Activated CD4-positive, alpha-beta memory T cell treated with anti-CD3 and anti-CD28 coated beads for 36 hours (primary cell): ENCODE results near the gene SNX19. TPM values are rescaled to one million over a fixed set of nuclear protein-coding genes. Genes with fewer than 3 reads are reported as not detected.

Source experiments
- CTCF ChIA-PET: fragments of 350-600 bp; sonication (Branson Sonifier 250); formaldehyde crosslinking; loops from one replicate; lab custom pipeline; 2021; ENCODE audit warnings: antibody characterized with exemption, inconsistent platforms; lab: Charles Lee
- POLR2A ChIA-PET: fragments of 350-600 bp; sonication (Branson Sonifier 250); formaldehyde crosslinking; loops from one replicate; lab custom pipeline; 2021; ENCODE audit warnings: antibody characterized with exemption; lab: Charles Lee
- DNase-seq: peaks from one replicate; pipeline ENCODE4 v3.0.0-alpha.2; 2020
- H3K27ac Mint-ChIP-seq: one replicate; pipeline ENCODE4 v1.8.0; 2021; ENCODE audit warnings: mixed read lengths
- H3K27me3 Mint-ChIP-seq: one replicate; pipeline ENCODE4 v1.8.0; 2021; ENCODE audit warnings: mixed read lengths
- H3K36me3 Mint-ChIP-seq: one replicate; pipeline ENCODE4 v1.8.0; 2021; ENCODE audit warnings: mixed read lengths
- H3K4me1 Mint-ChIP-seq: one replicate; pipeline ENCODE4 v1.8.0; 2021; ENCODE audit warnings: low read depth, mixed read lengths
- H3K4me3 Mint-ChIP-seq: one replicate; pipeline ENCODE4 v1.8.0; 2021; ENCODE audit warnings: mild to moderate bottlenecking, mixed read lengths
- H3K9me3 Mint-ChIP-seq: one replicate; pipeline ENCODE4 v1.8.0; 2021; ENCODE audit warnings: mixed read lengths
- intact Hi-C: fragments of 100-400 bp; cut with micrococcal nuclease; formaldehyde crosslinking; loops from one replicate; pipeline ENCODE4 v1.15.1; 2023
- total RNA-seq, 2 experiments: library from RNA; stranded (reverse); gene quantifications; one replicate each; pipeline ENCODE4 v1.2.3, GENCODE V29; 2021

Gene SNX19
- total RNA-seq, 2 experiments from 2014 or later = 26.0 to 27.0 TPM

DNA sequence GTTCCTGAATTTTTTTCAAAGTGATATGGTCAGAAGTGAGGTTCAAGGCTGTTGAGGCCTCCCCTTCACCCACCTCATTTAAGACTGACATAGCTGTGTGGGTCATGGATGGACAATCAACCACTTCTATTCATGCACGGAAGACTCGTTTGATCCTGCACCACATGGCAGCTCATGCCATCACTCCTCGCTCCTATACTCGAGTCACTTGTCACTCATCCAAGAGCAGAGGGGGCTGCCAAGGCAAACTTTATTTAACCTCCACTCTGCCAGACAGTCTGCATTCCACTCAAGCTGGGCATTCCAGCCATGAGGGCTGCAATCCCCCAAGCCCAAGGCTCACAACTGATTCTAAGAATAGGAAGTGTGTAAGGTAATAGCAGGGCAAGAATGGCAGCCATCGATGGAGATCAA is 34.1 kb downstream of the SNX19 start:
- Mint-ChIP-seq H3K4me1 (peaks cover 17% of the 10 kb centered on the region), H3K27me3 (no peaks in the 10 kb centered on the region), H3K36me3 (peaks cover 32% of the 10 kb centered on the region), H3K27ac (no peak overlapping the region), H3K4me3 (no peak overlapping the region), H3K9me3 (no peaks in the 10 kb centered on the region)
- intact Hi-C loops = loop anchor here (1.0 kb wide), 1 partner anchor 8 kb away; no protein-coding TSS in a partner anchor
- POLR2A ChIA-PET = interaction anchor here (1.0 kb wide), 1 partner anchor 34 kb away, joined by 4 read pairs; the partner anchor contains the start of gene SNX19
- no peak for DNase-seq
- CTCF ChIA-PET = interaction anchor here (1.0 to 1.9 kb wide), 7 partner anchors 12 to 448 kb away, joined by 3 to 15 read pairs (median 4); partner anchors contain the start of gene SNX19

DNA sequence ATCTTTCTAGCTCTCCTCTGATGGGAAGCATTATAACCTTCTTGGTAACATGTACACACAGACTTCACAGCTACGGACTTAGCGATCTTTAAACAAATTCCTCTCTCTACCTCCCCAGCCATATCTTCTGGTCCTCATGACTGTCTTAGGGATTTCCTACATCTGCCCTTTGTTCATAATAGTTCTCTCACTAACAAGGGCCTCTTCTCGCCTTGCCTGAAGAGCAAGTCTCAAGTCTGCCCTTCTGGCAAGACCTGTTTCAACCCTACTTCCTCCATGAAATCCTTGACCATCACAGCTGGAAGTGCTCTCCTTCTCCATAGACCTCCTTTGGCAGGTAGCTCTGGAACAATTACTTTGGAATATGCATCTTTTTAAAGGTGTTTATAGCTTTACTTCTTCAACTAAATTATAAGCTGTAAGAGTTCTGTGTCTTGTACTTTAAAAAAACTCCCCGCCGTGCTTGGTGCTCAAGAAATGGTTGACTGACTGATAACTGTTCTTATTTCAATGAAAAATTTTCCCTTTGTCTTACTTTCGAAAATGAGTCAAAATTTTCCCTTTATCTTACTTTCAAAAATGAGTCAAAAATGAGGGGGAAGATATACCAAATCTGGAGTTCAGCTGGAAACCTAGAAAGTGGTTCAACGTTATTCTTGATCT is 34.7 kb downstream of the SNX19 start:
- Mint-ChIP-seq H3K9me3 (no peaks in the 10 kb centered on the region), H3K36me3 (peaks cover 36% of the 10 kb centered on the region), H3K27me3 (no peaks in the 10 kb centered on the region), H3K4me1 (peaks cover 17% of the 10 kb centered on the region), H3K27ac (peak overlapping the region; percentile 11), H3K4me3 (no peak overlapping the region)
- intact Hi-C loops = loop anchor here (1.0 kb wide), 1 partner anchor 9 kb away; no protein-coding TSS in a partner anchor
- ChIA-PET CTCF (interaction anchor here (1.0 to 1.9 kb wide), 8 partner anchors 13 to 450 kb away, joined by 3 to 15 read pairs (median 4); partner anchors contain the start of gene SNX19), POLR2A (interaction anchor here (1.0 kb wide), 1 partner anchor 35 kb away, joined by 4 read pairs; the partner anchor contains the start of gene SNX19)
- DNase-seq = no peak

DNA sequence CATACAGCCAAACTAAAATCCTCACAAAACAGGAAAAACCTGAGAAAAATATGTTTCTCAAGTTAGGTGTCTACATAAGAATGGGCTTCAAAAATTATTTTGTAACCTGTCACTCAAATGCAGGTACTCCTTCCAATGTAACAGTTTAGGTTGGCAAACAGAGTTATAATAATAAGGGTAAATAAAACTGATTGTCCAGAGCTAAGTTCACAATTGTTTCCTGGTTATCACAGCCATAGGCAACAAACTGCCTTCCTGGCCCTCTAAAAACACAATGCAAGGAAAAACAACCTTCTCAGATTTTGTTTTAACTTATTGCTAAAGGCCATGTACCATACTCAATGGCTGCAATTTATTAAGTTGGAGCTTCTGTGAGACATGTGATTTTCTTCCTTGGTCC is 36.4 kb downstream of the SNX19 start:
- Mint-ChIP-seq H3K9me3 (no peaks in the 10 kb centered on the region), H3K27me3 (no peaks in the 10 kb centered on the region), H3K4me1 (peaks cover 17% of the 10 kb centered on the region), H3K36me3 (peaks cover 44% of the 10 kb centered on the region), H3K4me3 (no peak overlapping the region), H3K27ac (no peak overlapping the region)
- intact Hi-C loops = no loop called here
- ChIA-PET POLR2A (no interaction called here), CTCF (interaction anchor here (1.4 to 3.6 kb wide), 2 partner anchors 18 to 449 kb away, joined by 4 to 27 read pairs; no protein-coding TSS in a partner anchor)
- no peak for DNase-seq

DNA sequence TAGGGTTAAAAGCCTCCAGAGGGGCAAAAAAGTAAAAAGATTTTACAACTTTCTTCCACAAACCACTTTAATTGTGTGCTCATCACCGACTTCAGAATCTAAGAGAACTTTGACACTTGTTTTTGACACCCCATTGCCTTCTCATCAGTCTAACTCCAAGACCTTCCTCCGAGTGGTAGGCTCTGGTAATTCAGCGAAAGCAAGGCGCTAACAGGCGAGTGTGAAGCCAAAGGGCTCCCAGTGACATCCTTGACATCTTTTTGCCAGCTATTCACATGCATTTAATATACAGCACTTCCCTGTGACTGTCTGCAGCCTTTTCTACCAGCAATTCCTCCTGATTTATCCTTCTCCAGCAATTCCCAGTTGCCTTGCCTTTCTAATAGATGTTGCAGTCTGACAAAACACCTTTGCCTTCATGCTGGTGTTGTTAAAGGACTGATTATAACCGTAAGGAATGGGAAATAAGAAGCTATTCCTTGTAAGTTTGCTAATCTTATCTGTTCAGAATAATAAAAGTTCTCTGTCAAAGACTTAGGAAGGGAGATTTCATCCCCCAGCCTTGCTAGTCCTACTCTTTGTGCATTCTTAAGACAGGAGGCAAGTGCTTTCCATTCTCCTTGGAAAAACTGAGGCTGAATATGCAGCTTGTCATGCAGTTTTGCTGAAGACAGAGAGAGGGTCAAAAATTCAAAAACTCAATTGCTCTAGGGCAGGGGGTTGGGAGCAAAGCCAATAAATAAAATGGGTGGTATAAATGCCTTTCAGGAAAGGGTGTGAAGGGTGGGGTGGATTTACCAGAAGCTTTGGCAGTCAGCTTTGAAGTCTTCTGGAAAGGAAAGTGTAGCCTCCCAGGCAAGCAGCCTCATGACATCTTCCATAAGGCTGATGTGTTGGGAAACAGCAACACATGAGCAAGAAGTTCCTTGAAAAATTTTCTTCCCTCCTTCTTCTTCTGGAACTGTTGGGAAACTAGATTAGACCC is 39.1 kb downstream of the SNX19 start:
- intact Hi-C loops = no loop called here
- peaks cover 45% of the 10 kb centered on the region for H3K36me3 Mint-ChIP-seq

DNA sequence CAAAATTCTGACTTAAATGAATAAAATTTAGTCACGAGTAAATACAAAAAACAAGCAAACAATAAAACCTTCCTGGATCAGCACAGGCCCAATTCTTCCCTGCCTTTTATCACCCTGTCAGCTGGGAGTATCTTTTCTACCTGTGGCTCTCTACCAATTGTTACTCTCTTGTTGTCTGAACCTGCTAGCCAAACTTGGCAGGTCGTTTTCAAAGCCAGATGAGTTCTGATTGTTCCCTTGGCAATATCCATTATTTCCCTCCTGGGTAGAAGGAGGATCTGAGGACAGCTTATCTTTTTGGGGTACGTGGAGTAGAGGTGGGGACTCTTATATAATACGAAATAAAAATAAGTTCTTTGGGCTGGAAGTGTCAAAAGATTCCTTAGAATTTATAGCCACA is 40.2 kb downstream of the SNX19 start:
- DNase-seq = no peak
- Mint-ChIP-seq H3K4me1 (peaks cover 10% of the 10 kb centered on the region), H3K4me3 (no peak overlapping the region), H3K9me3 (no peaks in the 10 kb centered on the region), H3K27me3 (no peaks in the 10 kb centered on the region), H3K27ac (no peak overlapping the region), H3K36me3 (peaks cover 43% of the 10 kb centered on the region)
- intact Hi-C loops = no loop called here
- POLR2A ChIA-PET = no interaction called here
- CTCF ChIA-PET = interaction anchor here (1.7 to 3.1 kb wide), 2 partner anchors 14 to 19 kb away, joined by 8 to 9 read pairs; no protein-coding TSS in a partner anchor

More for the DNA sequence above, 39.1 kb downstream of the SNX19 start:
- Mint-ChIP-seq H3K9me3 (no peaks in the 10 kb centered on the region), H3K27me3 (no peaks in the 10 kb centered on the region), H3K4me1 (peaks cover 14% of the 10 kb centered on the region), H3K27ac (no peak overlapping the region), H3K4me3 (no peak overlapping the region)
- ChIA-PET POLR2A (no interaction called here), CTCF (interaction anchor here (1.9 to 3.6 kb wide), 3 partner anchors 15 to 39 kb away, joined by 6 to 27 read pairs (median 8); partner anchors contain the start of gene SNX19)
- DNase-seq = no peak

DNA sequence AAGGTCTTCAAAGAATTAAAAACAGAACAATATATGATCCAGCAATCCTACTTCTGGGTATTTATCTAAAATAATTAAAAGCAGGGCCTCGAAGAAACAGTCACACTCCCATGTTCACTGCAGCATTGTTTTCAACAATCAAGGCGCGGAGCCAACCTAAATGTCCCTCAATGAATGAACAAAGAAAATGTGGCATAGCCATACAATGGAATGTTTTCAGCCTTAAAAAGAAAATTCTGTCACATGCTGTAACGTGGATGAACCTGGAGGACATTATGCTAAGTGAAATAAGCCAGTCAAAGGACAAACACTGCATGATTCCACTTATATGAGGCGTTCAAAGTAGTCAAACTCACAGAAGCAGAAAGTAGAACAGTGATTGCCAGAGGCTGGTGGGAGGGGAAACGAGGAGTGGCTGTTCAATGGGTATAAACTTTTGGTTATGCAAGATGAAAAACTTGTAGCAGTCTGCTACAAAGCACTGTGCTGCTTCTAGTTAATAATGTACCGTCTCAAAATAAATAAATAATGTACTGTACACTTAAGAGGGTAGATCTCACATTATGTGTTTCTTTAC is 41.2 kb downstream of the SNX19 start:
- Mint-ChIP-seq H3K27me3 (no peaks in the 10 kb centered on the region), H3K4me3 (no peak overlapping the region), H3K4me1 (peaks cover 9% of the 10 kb centered on the region), H3K27ac (no peak overlapping the region), H3K9me3 (no peaks in the 10 kb centered on the region), H3K36me3 (peaks cover 50% of the 10 kb centered on the region)
- CTCF ChIA-PET = interaction anchor here (1.7 kb wide), 1 partner anchor 13 kb away, joined by 9 read pairs; no protein-coding TSS in a partner anchor
- intact Hi-C loops = no loop called here
- POLR2A ChIA-PET = no interaction called here
- DNase-seq = no peak

DNA sequence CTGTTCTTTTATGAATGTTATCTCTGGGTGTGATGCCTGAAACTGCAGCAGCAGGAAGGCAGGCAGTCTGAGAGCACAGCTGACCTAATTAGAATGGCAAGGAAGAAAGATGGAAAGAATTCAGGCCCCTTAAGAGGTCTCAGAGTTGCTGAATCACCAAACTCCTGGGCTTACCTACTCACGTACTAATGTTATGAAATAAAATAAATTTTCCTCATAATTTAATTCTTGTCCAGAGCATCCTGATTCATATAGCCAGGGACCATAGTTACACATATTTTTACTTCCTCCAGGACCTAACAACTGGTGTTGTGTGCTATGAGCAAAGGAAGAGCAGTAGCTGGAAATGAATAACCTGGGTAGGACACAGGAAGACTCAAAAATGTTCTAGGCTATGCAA is 41.9 kb downstream of the SNX19 start:
- no peaks in the 10 kb centered on the region for H3K27me3 Mint-ChIP-seq
- ChIA-PET CTCF (interaction anchor here (1.9 kb wide), 1 partner anchor 12 kb away, joined by 5 read pairs; no protein-coding TSS in a partner anchor), POLR2A (no interaction called here)
- no peak overlapping the region for H3K4me3 Mint-ChIP-seq
- DNase-seq = no peak
- no peaks in the 10 kb centered on the region for H3K9me3 Mint-ChIP-seq
- H3K27ac Mint-ChIP-seq = no peak overlapping the region
- intact Hi-C loops = no loop called here
- H3K4me1 Mint-ChIP-seq = peaks cover 9% of the 10 kb centered on the region
- H3K36me3 Mint-ChIP-seq = peaks cover 48% of the 10 kb centered on the region

DNA sequence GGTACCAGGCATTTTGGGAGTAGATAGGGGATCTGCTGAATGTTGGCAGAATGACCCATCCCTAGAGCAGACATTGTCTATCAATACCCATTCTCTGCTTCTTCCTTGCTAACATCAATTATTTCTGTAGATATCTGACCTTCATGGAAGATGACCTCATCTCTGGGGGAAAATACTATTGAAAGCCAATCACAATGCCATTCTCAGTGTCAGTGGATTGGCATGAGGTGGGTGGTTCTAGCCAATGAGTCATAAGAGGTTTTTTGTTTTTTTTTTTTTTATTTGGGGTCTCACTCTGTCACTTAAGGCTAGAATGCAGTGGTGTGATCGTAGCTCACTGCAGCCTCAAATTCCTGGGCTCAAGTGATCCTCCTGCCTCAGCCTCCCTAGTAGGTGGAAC is 42.5 kb downstream of the SNX19 start:
- ChIA-PET CTCF (interaction anchor here (1.9 kb wide), 1 partner anchor 11 kb away, joined by 5 read pairs; no protein-coding TSS in a partner anchor), POLR2A (no interaction called here)
- no peaks in the 10 kb centered on the region for H3K27me3 Mint-ChIP-seq
- H3K27ac Mint-ChIP-seq = no peak overlapping the region
- intact Hi-C loops = no loop called here
- H3K9me3 Mint-ChIP-seq = no peaks in the 10 kb centered on the region
- no peak overlapping the region for H3K4me3 Mint-ChIP-seq
- peaks cover 9% of the 10 kb centered on the region for H3K4me1 Mint-ChIP-seq
- H3K36me3 Mint-ChIP-seq = peaks cover 45% of the 10 kb centered on the region
- DNase-seq = no peak

DNA sequence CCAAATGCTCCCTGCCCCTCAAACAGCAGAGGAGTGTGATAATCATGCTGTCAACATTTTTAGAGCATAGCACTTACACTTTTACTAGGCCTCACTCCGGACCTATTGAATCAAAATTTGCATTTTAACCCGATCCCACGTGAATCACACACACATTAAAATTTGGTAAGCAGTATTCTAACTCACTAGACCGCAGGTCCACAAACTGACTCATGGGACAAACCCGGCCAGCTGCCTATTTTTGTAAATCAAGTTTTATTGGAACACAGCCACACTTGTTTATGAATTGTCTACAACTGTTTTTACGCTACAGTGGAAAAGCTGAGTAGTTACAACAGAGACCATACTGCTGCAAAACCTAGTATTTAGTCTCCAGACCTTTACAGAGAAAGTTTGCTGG is 43.3 kb downstream of the SNX19 start:
- H3K4me3 Mint-ChIP-seq = no peak overlapping the region
- intact Hi-C loops = no loop called here
- ChIA-PET CTCF (interaction anchor here (1.9 kb wide), 1 partner anchor 11 kb away, joined by 5 read pairs; no protein-coding TSS in a partner anchor), POLR2A (no interaction called here)
- DNase-seq = no peak
- no peak overlapping the region for H3K27ac Mint-ChIP-seq
- peaks cover 9% of the 10 kb centered on the region for H3K4me1 Mint-ChIP-seq
- H3K36me3 Mint-ChIP-seq = peaks cover 39% of the 10 kb centered on the region
- H3K27me3 Mint-ChIP-seq = no peaks in the 10 kb centered on the region
- no peaks in the 10 kb centered on the region for H3K9me3 Mint-ChIP-seq

DNA sequence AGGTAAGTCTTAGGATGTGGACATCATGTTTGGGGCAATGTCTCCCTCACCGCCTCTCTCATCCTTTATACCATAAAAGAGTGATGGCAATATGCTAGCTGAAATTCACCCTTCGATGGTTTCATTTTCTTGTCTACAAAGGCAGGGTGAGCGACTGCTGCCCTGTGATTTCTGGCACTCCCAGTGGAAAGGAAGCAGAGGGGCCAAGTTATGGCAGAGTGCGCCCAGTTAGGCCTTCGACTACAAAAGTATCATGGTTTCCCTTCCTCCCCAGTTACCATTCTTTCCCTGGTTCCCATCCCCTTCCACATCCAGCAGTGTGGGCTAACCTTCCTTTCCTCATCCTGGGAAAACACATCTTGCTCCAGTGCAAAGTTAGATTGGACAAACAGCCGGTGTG is 43.8 kb downstream of the SNX19 start:
- POLR2A ChIA-PET = no interaction called here
- Mint-ChIP-seq H3K4me1 (peaks cover 9% of the 10 kb centered on the region), H3K27ac (no peak overlapping the region), H3K4me3 (no peak overlapping the region), H3K9me3 (no peaks in the 10 kb centered on the region), H3K27me3 (no peaks in the 10 kb centered on the region), H3K36me3 (peaks cover 35% of the 10 kb centered on the region)
- intact Hi-C loops = no loop called here
- CTCF ChIA-PET = interaction anchor here (1.0 to 1.9 kb wide), 4 partner anchors 10 to 22 kb away, joined by 3 to 17 read pairs (median 4); no protein-coding TSS in a partner anchor
- DNase-seq = no peak

DNA sequence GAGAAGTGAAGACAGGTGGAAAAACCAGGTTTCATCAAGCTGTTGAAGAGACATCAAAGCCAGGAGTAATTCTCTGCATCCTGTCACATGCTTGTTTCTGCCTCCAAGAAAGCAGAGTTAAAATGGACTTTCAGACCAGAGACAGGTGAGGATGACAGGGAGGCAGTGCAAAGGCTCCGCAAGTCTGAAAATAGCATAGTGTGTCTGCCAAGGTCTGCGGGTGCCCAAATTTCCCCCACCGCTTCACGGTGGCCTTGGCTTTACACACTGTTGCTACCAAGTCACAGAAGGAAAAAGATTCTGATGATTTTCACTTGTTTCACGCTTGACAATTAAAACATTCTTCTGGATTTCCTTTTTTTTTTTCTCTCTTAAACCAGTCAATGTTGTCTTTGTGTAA is 44.2 kb downstream of the SNX19 start:
- Mint-ChIP-seq H3K4me1 (peaks cover 9% of the 10 kb centered on the region), H3K4me3 (no peak overlapping the region), H3K36me3 (peaks cover 31% of the 10 kb centered on the region), H3K27me3 (no peaks in the 10 kb centered on the region), H3K27ac (no peak overlapping the region), H3K9me3 (no peaks in the 10 kb centered on the region)
- DNase-seq = no peak
- ChIA-PET CTCF (interaction anchor here (0.9 to 1.9 kb wide), 4 partner anchors 10 to 437 kb away, joined by 3 to 17 read pairs (median 3); no protein-coding TSS in a partner anchor), POLR2A (no interaction called here)
- intact Hi-C loops = no loop called here
